H1 (cell line): Measurements from ENCODE around the gene FAH. TPM values are rescaled to one million over a fixed set of nuclear protein-coding genes. Genes with fewer than 3 reads are reported as not detected.

Experiments used
- CTCF ChIA-PET: fragments of 300-600 bp; sonication (Branson Sonifier 250); formaldehyde crosslinking; loops from one replicate; lab custom pipeline; 2021; ENCODE audit not compliant: partially characterized antibody; lab: Charles Lee
- POLR2A ChIA-PET: fragments of 300-600 bp; sonication (Branson Sonifier 250); formaldehyde crosslinking; loops from one replicate; lab custom pipeline; 2021; ENCODE audit warnings: inconsistent platforms; ENCODE audit not compliant: partially characterized antibody; lab: Charles Lee
- DNase-seq, 2 experiments: peaks; one replicate each; pipeline versions ENCODE4 v3.0.0 to v3.0.0-alpha.2; 2010 to 2022; ENCODE audit warnings: low spot score in 2 of 2, low read depth in 1 of 2, mixed read lengths in 1 of 2
- FAIRE-seq: peaks from 2 replicates; lab custom pipeline; 2011; peaks lifted over from hg19 to GRCh38; lab: Jason Lieb, UNC
- H2AFZ ChIP-seq: 2 replicates; pipeline ENCODE4 v1.8.1; 2012; ENCODE audit warnings: low read length, inconsistent platforms
- H2AK5ac ChIP-seq: 2 replicates; pipeline ENCODE4 v1.6.1; 2013; ENCODE audit warnings: low read depth, low read length
- H2BK120ac ChIP-seq: replicated peaks from 2 replicates; pipeline ENCODE3; 2013; ENCODE audit warnings: low read depth, low read length, inconsistent platforms
- H2BK12ac ChIP-seq: 2 replicates; pipeline ENCODE4 v1.6.1; 2013; ENCODE audit warnings: low read depth, low read length
- H2BK15ac ChIP-seq: 2 replicates; pipeline ENCODE4 v1.6.1; 2013; ENCODE audit warnings: low read length
- H2BK20ac ChIP-seq: 2 replicates; pipeline ENCODE4 v1.6.1; 2013; ENCODE audit warnings: low read length
- H2BK5ac ChIP-seq: 2 replicates; pipeline ENCODE4 v1.6.1; 2013; ENCODE audit warnings: low read depth, low read length
- H3K14ac ChIP-seq: 2 replicates; pipeline ENCODE4 v1.6.1; 2013; ENCODE audit warnings: inconsistent platforms; ENCODE audit not compliant: insufficient read length
- H3K18ac ChIP-seq: 2 replicates; pipeline ENCODE4 v1.6.1; 2013; ENCODE audit warnings: low read length; ENCODE audit errors: extremely low read depth
- H3K23ac ChIP-seq: 2 replicates; pipeline ENCODE4 v1.6.1; 2013; ENCODE audit warnings: inconsistent platforms; ENCODE audit not compliant: insufficient read length
- H3K23me2 ChIP-seq: 2 replicates; pipeline ENCODE4 v1.6.1; 2013; ENCODE audit warnings: low read depth, low read length
- H3K27ac ChIP-seq: 2 replicates; pipeline ENCODE4 v1.6.1; 2011; ENCODE audit warnings: low read depth, low read length, inconsistent platforms
- H3K27me3 ChIP-seq, 4 experiments: replicated peaks in 1 of 4; 1 replicate in 1 of 4; 2 replicates in 3 of 4; pipeline versions ENCODE4 v1.6.1 to v1.8.1; 2011 to 2013; ENCODE audit warnings: low read length in 3 of 4, mild to moderate bottlenecking in 3 of 4, inconsistent platforms in 2 of 4, mixed read lengths in 2 of 4, moderate library complexity in 1 of 4; ENCODE audit not compliant: control insufficient read depth in 3 of 4, insufficient read depth in 3 of 4; ENCODE audit errors: extremely low read depth in 1 of 4
- H3K36me3 ChIP-seq, 4 experiments: 2 replicates each; pipeline versions ENCODE4 v1.6.1 to v1.8.1; 2011 to 2013; ENCODE audit warnings: mild to moderate bottlenecking in 4 of 4, low read length in 3 of 4, moderate library complexity in 2 of 4, control low read depth in 1 of 4, inconsistent platforms in 1 of 4; ENCODE audit not compliant: insufficient read depth in 4 of 4, control insufficient read depth in 2 of 4
- H3K4ac ChIP-seq: replicated peaks from 2 replicates; pipeline ENCODE3; 2013; ENCODE audit warnings: low read length, low read depth, mixed read lengths, inconsistent platforms; ENCODE audit not compliant: insufficient read length
- H3K4me1 ChIP-seq, 4 experiments: replicated peaks in 1 of 4; 1 replicate in 1 of 4; 2 replicates in 3 of 4; pipeline versions ENCODE4 v1.6.1 to v1.8.1; 2011 to 2013; ENCODE audit warnings: low read length in 3 of 4, inconsistent platforms in 2 of 4, mixed read lengths in 1 of 4; ENCODE audit not compliant: insufficient read depth in 4 of 4, control insufficient read depth in 3 of 4
- H3K4me2 ChIP-seq, 2 experiments: 2 replicates each; pipeline versions ENCODE4 v1.6.1 to v1.8.1; 2011 to 2013; ENCODE audit warnings: low read depth in 2 of 2, low read length in 2 of 2, control low read depth in 1 of 2, inconsistent platforms in 1 of 2, mild to moderate bottlenecking in 1 of 2; ENCODE audit not compliant: insufficient read depth in 1 of 2
- H3K4me3 ChIP-seq, 4 experiments: fragments of 200-600, 300-600 bp in 1 of 4; sonication (generic), shearing (Covaris generic), sonication (Bioruptor Twin) in 1 of 4; 2 replicates each; pipeline versions ENCODE4 v1.5.1 to v1.8.1; 2011 to 2016; ENCODE audit warnings: low read length in 4 of 4, low read depth in 3 of 4, control low read depth in 2 of 4, inconsistent platforms in 2 of 4, mild to moderate bottlenecking in 2 of 4, mixed read lengths in 1 of 4, moderate library complexity in 1 of 4; ENCODE audit not compliant: insufficient read depth in 2 of 4; ENCODE audit errors: extremely low read depth in 1 of 4
- H3K56ac ChIP-seq: replicated peaks from 2 replicates; pipeline ENCODE3; 2013; ENCODE audit warnings: low read depth, mild to moderate bottlenecking, mixed read lengths, low read length, inconsistent platforms; ENCODE audit not compliant: insufficient read length
- H3K79me1 ChIP-seq: 2 replicates; pipeline ENCODE4 v1.6.1; 2013; ENCODE audit warnings: low read depth, low read length, control low read depth
- H3K79me2 ChIP-seq, 2 experiments: 2 replicates each; pipeline versions ENCODE4 v1.6.1 to v1.8.1; 2012 to 2013; ENCODE audit warnings: low read length in 2 of 2, mild to moderate bottlenecking in 2 of 2, inconsistent platforms in 1 of 2; ENCODE audit not compliant: insufficient read depth in 2 of 2, control insufficient read depth in 1 of 2
- H3K9ac ChIP-seq, 4 experiments: replicated peaks in 1 of 4; 1 replicate in 1 of 4; 2 replicates in 3 of 4; pipeline versions ENCODE4 v1.6.1 to v1.8.1; 2011 to 2013; ENCODE audit warnings: low read depth in 3 of 4, low read length in 3 of 4, control low read depth in 2 of 4, mild to moderate bottlenecking in 2 of 4, moderate library complexity in 2 of 4, inconsistent platforms in 1 of 4; ENCODE audit errors: extremely low read depth in 1 of 4
- H3K9me3 ChIP-seq, 2 experiments: 2 replicates each; pipeline versions ENCODE4 v1.6.1 to v1.8.1; 2012 to 2013; ENCODE audit warnings: mild to moderate bottlenecking in 2 of 2, moderate library complexity in 2 of 2, control low read depth in 1 of 2, inconsistent platforms in 1 of 2, low read depth in 1 of 2, low read length in 1 of 2, mixed read lengths in 1 of 2; ENCODE audit not compliant: insufficient read depth in 2 of 2
- H4K20me1 ChIP-seq, 2 experiments: replicated peaks in 1 of 2; 2 replicates each; pipeline versions ENCODE3 to v1.8.1; 2011 to 2013; ENCODE audit warnings: inconsistent platforms in 2 of 2, low read length in 2 of 2, mild to moderate bottlenecking in 1 of 2; ENCODE audit not compliant: insufficient read depth in 2 of 2, control insufficient read depth in 1 of 2
- H4K5ac ChIP-seq: 2 replicates; pipeline ENCODE4 v1.6.1; 2013; ENCODE audit warnings: low read length, low read depth, mixed read lengths, inconsistent platforms; ENCODE audit not compliant: insufficient read length
- H4K8ac ChIP-seq: 2 replicates; pipeline ENCODE4 v1.8.0; 2013; ENCODE audit warnings: mild to moderate bottlenecking, moderate library complexity, low read length, inconsistent platforms; ENCODE audit not compliant: insufficient read depth; ENCODE audit errors: extremely low read depth
- H4K91ac ChIP-seq: replicated peaks from 2 replicates; pipeline ENCODE3; 2013; ENCODE audit warnings: low read length, mixed read lengths, inconsistent platforms; ENCODE audit not compliant: insufficient read length
- CEBPB ChIP-seq: IDR thresholded peaks from 2 replicates; pipeline ENCODE4 v1.6.1; 2012; ENCODE audit warnings: low read depth, low read length
- CHD2 ChIP-seq: IDR thresholded peaks from 2 replicates; pipeline ENCODE4 v1.6.1; 2012; ENCODE audit warnings: low read length, improper control_type of control experiment
- SIN3A ChIP-seq, 2 experiments: IDR thresholded peaks in 1 of 2; conservative IDR thresholded peaks in 1 of 2; 2 replicates each; pipeline ENCODE4 v1.6.1; 2011 to 2012; ENCODE audit warnings: low read length in 2 of 2, improper control_type of control experiment in 1 of 2, low read depth in 1 of 2, mild to moderate bottlenecking in 1 of 2
- ZNF274 ChIP-seq: IDR thresholded peaks from 2 replicates; pipeline ENCODE4 v1.7.0; 2012; ENCODE audit warnings: low read length, borderline replicate concordance; ENCODE audit errors: extremely low read depth
- WGBS, 2 experiments: shearing (Covaris generic) in 1 of 2; methylation state at CpG; one replicate each; pipeline versions ENCODE4 v1.1.6 to v1.1.7; 2013 to 2015; ENCODE audit warnings: low lambda C conversion rate in 2 of 2, mixed read lengths in 2 of 2, inconsistent platforms in 1 of 2, low coverage in 1 of 2, missing lambda C conversion rate in 1 of 2; ENCODE audit not compliant: insufficient replicate concordance in 2 of 2, insufficient coverage in 1 of 2, insufficient read length in 1 of 2; ENCODE audit errors: extremely low coverage in 1 of 2, missing lambda C conversion rate in 1 of 2; 5-methylcytosine and 5-hydroxymethylcytosine counted together
- polyA plus RNA-seq, 7 experiments: library from polyadenylated mRNA; depleted of rRNA in 3 of 7; stranded (reverse) in 5 of 7; unstranded in 2 of 7; fragments of >200 nt in 5 of 7; fragments of 200-250 nt in 2 of 7; gene quantifications; 1 replicate in 5 of 7; 2 replicates in 1 of 7; 4 replicates in 1 of 7; pipeline versions ENCODE4 v1.2.1 to v1.2.3, GENCODE V29; 2011 to 2013; ENCODE audit warnings: missing spikeins in 2 of 7, mixed read lengths in 2 of 7
- total RNA-seq: library from RNA; stranded (reverse); fragmentation: NEBNext Ultra II Directional; extraction: Animal tissue kit (Norgen Biotek cat#: 25700); gene quantifications from 2 replicates; pipeline ENCODE4 v1.2.1, GENCODE V29; 2021

Gene FAH
- total and polyA plus RNA-seq, 2 of the 8 experiments (the other 6 are each of a cell fraction or from before 2014, with no cell fraction given), result 20.0 to 21.7 TPM

DNA sequence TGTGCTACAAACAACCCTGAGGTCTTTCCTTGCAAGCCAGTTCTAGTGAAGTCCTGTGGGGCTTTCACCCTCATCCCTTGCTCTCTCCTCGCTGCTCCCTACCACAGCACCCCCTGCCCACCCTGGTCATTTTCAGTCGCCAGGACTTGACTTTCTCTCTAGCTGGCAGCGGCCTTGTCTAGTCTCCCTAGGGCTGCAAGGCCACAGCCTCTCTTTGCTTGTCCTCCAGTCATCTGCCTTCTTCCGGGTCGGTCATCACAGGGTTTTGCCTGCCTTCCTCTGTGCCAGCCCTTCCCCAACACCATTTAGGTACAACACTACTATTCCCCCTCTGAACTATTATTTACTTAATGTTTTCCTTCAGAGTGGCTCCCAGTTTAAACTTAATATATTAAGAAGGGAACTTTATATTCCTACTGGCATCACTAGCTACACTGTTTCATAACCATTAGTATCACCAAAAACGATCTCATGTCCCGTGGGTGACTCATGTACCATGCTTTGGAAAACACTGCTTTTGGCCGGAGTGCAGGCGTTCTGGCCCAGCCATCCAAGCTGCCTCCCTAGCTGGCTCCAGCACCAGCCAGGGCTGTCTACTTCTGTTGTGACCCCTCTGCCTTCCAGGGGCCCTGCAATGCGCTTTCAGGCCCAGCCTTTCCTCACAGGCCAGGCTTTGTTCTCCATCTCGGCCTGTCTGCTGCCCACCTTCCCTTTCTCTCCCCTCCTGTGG lies 21.4 kb downstream of the FAH start:
- H3K4me3 ChIP-seq, result no peak overlapping the region
- no peaks in the 10 kb centered on the region for H4K20me1 ChIP-seq
- H4K8ac ChIP-seq, result no peak overlapping the region
- H3K4me2 ChIP-seq, result no peak overlapping the region
- H3K4me1 ChIP-seq, result no peaks in the 10 kb centered on the region
- H3K4ac ChIP-seq, result no peak overlapping the region
- ChIA-PET POLR2A (no interaction called here), CTCF (interaction anchor here (0.6 to 3.6 kb wide), 15 partner anchors 7 to 305 kb away, joined by 3 to 14 read pairs (median 6); no protein-coding TSS in a partner anchor)
- H2BK5ac ChIP-seq, result no peak overlapping the region
- H3K9ac ChIP-seq, result no peak overlapping the region
- H2AK5ac ChIP-seq, result no peak overlapping the region
- 84% methylated on average over 11 of the region's 11 CpGs; no CpG with 5 or more reads in 1 of the 2 experiments for WGBS, 2 experiments
- H3K14ac ChIP-seq, result no peak overlapping the region
- H4K5ac ChIP-seq, result no peak overlapping the region
- H2BK15ac ChIP-seq, result no peak overlapping the region
- no peak overlapping the region for H3K27ac ChIP-seq
- H3K56ac ChIP-seq, result no peak overlapping the region
- DNase-seq, result no peak
- no peak overlapping the region for H2BK120ac ChIP-seq
- FAIRE-seq, result no peak
- no peak overlapping the region for H2BK20ac ChIP-seq
- TF ChIP-seq ZNF274 (no peak), CHD2 (no peak), SIN3A (conservative IDR thresholded peaks at IDR 0.05 in 1 of 2, IDR thresholded peaks at IDR 0.05 in 1 of 2; ENCODE audit: low read depth in 1 of 2, low read length in 2 of 2) (no peak), CEBPB (no peak)
- H3K9me3 ChIP-seq, result no peaks in the 10 kb centered on the region
- H3K36me3 ChIP-seq, result 0 out of 8 replicates have a peak, but pooled peaks cover 0 to 5% (median 0%) of the 10 kb centered on the region in 4 experiments
- no peak overlapping the region for H3K23ac ChIP-seq
- H3K79me2 ChIP-seq, result no peaks in the 10 kb centered on the region
- no peak overlapping the region for H2BK12ac ChIP-seq
- no peaks in the 10 kb centered on the region for H3K79me1 ChIP-seq
- H3K27me3 ChIP-seq, result no peaks in the 10 kb centered on the region
- no peak overlapping the region for H3K18ac ChIP-seq
- H2AFZ ChIP-seq, result no peak overlapping the region
- no peak overlapping the region for H4K91ac ChIP-seq
- H3K23me2 ChIP-seq, result no peaks in the 10 kb centered on the region
